Keratinocyte (primary cell): ENCODE results near the gene IGFBP6. TPM values are rescaled to one million over a fixed set of nuclear protein-coding genes. Genes with fewer than 3 reads are reported as not detected.

Experiments
- DNase-seq: peaks from one replicate; pipeline ENCODE4 v3.0.0-alpha.2; 2011; ENCODE audit warnings: low read depth, missing footprints, low spot score
- FAIRE-seq: peaks from 2 replicates; lab custom pipeline; 2011; peaks lifted over from hg19 to GRCh38; lab: Jason Lieb, UNC
- H2AFZ ChIP-seq: 2 replicates; pipeline ENCODE4 v1.6.0; 2012; ENCODE audit warnings: low read length, control low read depth, inconsistent platforms; ENCODE audit not compliant: control insufficient read depth
- H3K27ac ChIP-seq: 2 replicates; pipeline ENCODE4 v1.5.1; 2011; ENCODE audit warnings: low read length; ENCODE audit not compliant: control insufficient read depth, insufficient read depth
- H3K27me3 ChIP-seq: 3 replicates; pipeline ENCODE4 v1.6.0; 2011; ENCODE audit warnings: low read length; ENCODE audit not compliant: control insufficient read depth, insufficient read depth; ENCODE audit errors: extremely low read depth
- H3K36me3 ChIP-seq, 2 experiments: 2 replicates in 1 of 2; 3 replicates in 1 of 2; pipeline ENCODE4 v1.5.1; 2011; ENCODE audit warnings: low read length in 2 of 2, mild to moderate bottlenecking in 1 of 2; ENCODE audit not compliant: control insufficient read depth in 2 of 2, insufficient read depth in 2 of 2; ENCODE audit errors: extremely low read depth in 1 of 2
- H3K4me1 ChIP-seq: 3 replicates; pipeline ENCODE4 v1.5.1; 2011; ENCODE audit warnings: low read length; ENCODE audit not compliant: control insufficient read depth, insufficient read depth; ENCODE audit errors: extremely low read depth
- H3K4me2 ChIP-seq: 3 replicates; pipeline ENCODE4 v1.6.0; 2011; ENCODE audit warnings: low read depth, low read length; ENCODE audit not compliant: control insufficient read depth, insufficient read depth; ENCODE audit errors: extremely low read depth
- H3K4me3 ChIP-seq, 3 experiments: fragments of 200-600 bp in 1 of 3; sonication (generic) in 1 of 3; 2 replicates in 2 of 3; 3 replicates in 1 of 3; pipeline ENCODE4 v1.5.1; 2011 to 2016; ENCODE audit warnings: low read length in 3 of 3, mild to moderate bottlenecking in 3 of 3, control low read depth in 2 of 3, inconsistent platforms in 1 of 3, low read depth in 1 of 3, mixed read lengths in 1 of 3, mixed run types in 1 of 3, moderate library complexity in 1 of 3; ENCODE audit not compliant: control insufficient read depth in 2 of 3, insufficient read depth in 2 of 3; ENCODE audit errors: extremely low read depth in 1 of 3
- H3K79me2 ChIP-seq: 2 replicates; pipeline ENCODE4 v1.6.0; 2012; ENCODE audit warnings: low read length; ENCODE audit not compliant: control insufficient read depth, insufficient read depth
- H3K9ac ChIP-seq: 3 replicates; pipeline ENCODE4 v1.6.0; 2011; ENCODE audit warnings: low read length; ENCODE audit not compliant: control insufficient read depth, insufficient read depth; ENCODE audit errors: extremely low read depth
- H3K9me1 ChIP-seq: 3 replicates; pipeline ENCODE4 v1.6.0; 2011; ENCODE audit warnings: low read length; ENCODE audit not compliant: control insufficient read depth, insufficient read depth; ENCODE audit errors: extremely low read depth
- H3K9me3 ChIP-seq: 2 replicates; pipeline ENCODE4 v1.5.1; 2012; ENCODE audit warnings: low read depth, low read length; ENCODE audit not compliant: control insufficient read depth
- H4K20me1 ChIP-seq: 3 replicates; pipeline ENCODE4 v1.6.0; 2011; ENCODE audit warnings: low read length; ENCODE audit not compliant: control insufficient read depth, insufficient read depth; ENCODE audit errors: extremely low read depth
- EZH2 ChIP-seq: IDR thresholded peaks from one replicate; pipeline ENCODE4 v1.6.1; 2012; ENCODE audit warnings: inconsistent platforms, mild to moderate bottlenecking, low read length, moderate library complexity
- dilution Hi-C: fragments of 300-500 bp; cut with MboI; formaldehyde crosslinking; loops from one replicate; pipeline ENCODE4 v1.7.0; 2020; ENCODE audit warnings: low sequenced_read_pairs; ENCODE audit not compliant: extremely low pct_ligation_motif_present
- polyA plus RNA-seq, 5 experiments: library from polyadenylated mRNA; depleted of rRNA in 3 of 5; stranded (reverse) in 3 of 5; stranded (forward) in 1 of 5; unstranded in 1 of 5; fragments of >200 nt; gene quantifications; 1 replicate in 1 of 5; 2 replicates in 3 of 5; 3 replicates in 1 of 5; pipeline versions ENCODE4 v1.2.1 to v1.2.3, GENCODE V29; 2011 to 2012; ENCODE audit warnings: missing spikeins in 2 of 5, low read depth in 1 of 5, low replicate concordance in 1 of 5
- TF ChIP-seq, protein P1 (sequence below), 3 experiments: IDR thresholded peaks in 1 of 3; conservative IDR thresholded peaks in 1 of 3; optimal IDR thresholded peaks in 1 of 3; 2 replicates in 2 of 3; 3 replicates in 1 of 3; pipeline versions ENCODE3 to v1.5.1; 2011; ENCODE audit warnings: low read length in 3 of 3, mild to moderate bottlenecking in 3 of 3, moderate library complexity in 2 of 3, control low read depth in 1 of 3, inconsistent platforms in 1 of 3; ENCODE audit not compliant: insufficient read depth in 2 of 3; ENCODE audit errors: extremely low read depth in 1 of 3

The IGFBP6 gene
- polyA plus RNA-seq, 1 donor (not counting 4 experiments of a cell fraction or from before 2014, with no cell fraction given): 30.1 TPM

DNA sequence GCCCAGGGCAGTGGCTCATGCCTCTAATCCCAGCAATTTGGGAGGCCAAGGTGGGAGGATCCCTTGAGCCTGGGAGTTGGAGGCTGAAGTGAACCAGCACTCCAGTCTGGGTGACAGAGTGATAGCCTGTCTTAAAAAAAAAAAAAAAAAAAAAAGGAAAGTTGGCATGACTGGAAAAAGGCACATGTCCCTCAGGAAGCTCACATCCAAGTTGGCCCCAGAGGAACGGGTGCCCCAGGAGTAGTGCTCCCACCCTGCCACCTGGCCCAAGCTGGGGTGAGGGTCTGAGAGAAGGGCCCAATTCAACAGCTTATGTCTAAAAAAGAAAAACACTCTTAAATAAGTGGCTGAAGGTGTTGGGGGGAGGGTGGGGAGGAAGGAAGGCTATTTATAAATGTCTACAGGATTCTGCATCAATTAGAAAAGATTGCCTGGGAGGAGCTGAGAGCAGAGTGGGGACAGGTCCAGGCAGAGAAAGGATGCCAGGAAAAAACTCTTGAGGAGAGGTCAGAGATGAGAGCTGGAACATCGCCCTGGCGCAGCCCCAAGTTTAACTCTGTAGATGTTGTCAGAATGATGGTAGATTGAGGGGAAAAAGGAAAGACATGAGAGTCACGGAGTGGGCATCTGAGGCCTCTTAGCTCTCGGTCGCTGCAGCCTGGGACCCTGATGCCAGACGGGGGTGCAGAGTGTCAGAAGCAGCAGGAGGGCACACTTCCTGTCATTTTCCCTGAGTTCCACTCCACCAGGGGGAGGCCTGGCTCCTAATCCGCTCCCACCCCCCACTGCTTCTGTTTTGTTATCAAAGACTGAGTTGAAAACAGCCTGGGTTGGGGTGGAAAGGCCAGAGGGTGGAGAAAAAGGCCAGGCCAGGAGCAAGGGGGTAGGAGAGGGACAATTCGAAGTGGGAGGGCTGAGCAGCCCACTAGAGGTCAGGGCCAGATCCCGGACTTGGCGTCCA is 25.6 kb upstream of the IGFBP6 start:
- H4K20me1 ChIP-seq: no peaks in the 10 kb centered on the region
- no peak overlapping the region for H3K4me3 ChIP-seq

DNA sequence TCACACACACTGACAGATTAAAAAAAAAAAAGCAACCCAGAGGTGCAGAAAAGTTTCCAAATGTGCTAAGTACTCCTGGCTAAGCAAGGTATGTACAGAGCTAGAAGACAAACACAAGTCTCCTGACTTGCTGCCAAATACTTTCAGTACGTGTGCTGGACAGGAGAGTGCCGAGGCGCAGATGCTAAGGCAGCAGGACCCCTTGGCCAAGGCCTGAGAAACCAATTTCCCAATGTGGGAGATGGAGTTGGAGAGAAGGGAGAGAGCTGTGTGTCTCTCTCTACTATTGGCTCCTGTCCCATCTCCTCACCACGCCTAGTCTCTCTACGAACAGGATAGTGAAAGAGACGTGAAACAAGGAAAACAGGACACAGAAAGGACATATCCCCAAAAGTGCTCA is 23.6 kb upstream of the IGFBP6 start:
- no peaks in the 10 kb centered on the region for H4K20me1 ChIP-seq
- H3K9ac ChIP-seq: no peak overlapping the region
- H3K9me3 ChIP-seq: no peaks in the 10 kb centered on the region
- DNase-seq (no peak), FAIRE-seq (no peak)
- H3K27ac ChIP-seq: no peak overlapping the region
- H3K9me1 ChIP-seq: peaks cover 7% of the 10 kb centered on the region
- H3K4me3 ChIP-seq: no peak overlapping the region
- TF ChIP-seq, protein P1, sequence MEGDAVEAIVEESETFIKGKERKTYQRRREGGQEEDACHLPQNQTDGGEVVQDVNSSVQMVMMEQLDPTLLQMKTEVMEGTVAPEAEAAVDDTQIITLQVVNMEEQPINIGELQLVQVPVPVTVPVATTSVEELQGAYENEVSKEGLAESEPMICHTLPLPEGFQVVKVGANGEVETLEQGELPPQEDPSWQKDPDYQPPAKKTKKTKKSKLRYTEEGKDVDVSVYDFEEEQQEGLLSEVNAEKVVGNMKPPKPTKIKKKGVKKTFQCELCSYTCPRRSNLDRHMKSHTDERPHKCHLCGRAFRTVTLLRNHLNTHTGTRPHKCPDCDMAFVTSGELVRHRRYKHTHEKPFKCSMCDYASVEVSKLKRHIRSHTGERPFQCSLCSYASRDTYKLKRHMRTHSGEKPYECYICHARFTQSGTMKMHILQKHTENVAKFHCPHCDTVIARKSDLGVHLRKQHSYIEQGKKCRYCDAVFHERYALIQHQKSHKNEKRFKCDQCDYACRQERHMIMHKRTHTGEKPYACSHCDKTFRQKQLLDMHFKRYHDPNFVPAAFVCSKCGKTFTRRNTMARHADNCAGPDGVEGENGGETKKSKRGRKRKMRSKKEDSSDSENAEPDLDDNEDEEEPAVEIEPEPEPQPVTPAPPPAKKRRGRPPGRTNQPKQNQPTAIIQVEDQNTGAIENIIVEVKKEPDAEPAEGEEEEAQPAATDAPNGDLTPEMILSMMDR (optimal IDR thresholded peaks at IDR 0.05 in 1 of 3, IDR thresholded peaks at IDR 0.05 in 1 of 3, conservative IDR thresholded peaks at IDR 0.05 in 1 of 3; ENCODE audit: extremely low read depth in 1 of 3, insufficient read depth in 2 of 3, low read length in 3 of 3): no peak
- no peak for TF ChIP-seq EZH2
- H3K4me1 ChIP-seq: peaks cover 26% of the 10 kb centered on the region
- H3K36me3 ChIP-seq: peaks cover 29 to 31% of the 10 kb centered on the region in 2 experiments
- H2AFZ ChIP-seq: no peak overlapping the region
- dilution Hi-C loops: no loop called here
- H3K4me2 ChIP-seq: no peak overlapping the region
- peaks cover 11% of the 10 kb centered on the region for H3K79me2 ChIP-seq
- no peaks in the 10 kb centered on the region for H3K27me3 ChIP-seq

More for the DNA sequence above, 25.6 kb upstream of the IGFBP6 start:
- Histone ChIP-seq H3K4me1 (peaks cover 24% of the 10 kb centered on the region), H3K9me3 (no peaks in the 10 kb centered on the region), H3K9ac (no peak overlapping the region), H3K9me1 (peaks cover 7% of the 10 kb centered on the region), H3K79me2 (no peaks in the 10 kb centered on the region), H2AFZ (no peak overlapping the region), H3K27ac (no peak overlapping the region), H3K27me3 (no peaks in the 10 kb centered on the region), H3K36me3 (peaks cover 29 to 36% of the 10 kb centered on the region in 2 experiments), H3K4me2 (no peak overlapping the region)
- TF ChIP-seq, protein P1 (optimal IDR thresholded peaks at IDR 0.05 in 1 of 3, IDR thresholded peaks at IDR 0.05 in 1 of 3, conservative IDR thresholded peaks at IDR 0.05 in 1 of 3; ENCODE audit: extremely low read depth in 1 of 3, insufficient read depth in 2 of 3, low read length in 3 of 3): no peak
- peak; percentile 20 for FAIRE-seq
- no peak for DNase-seq
- dilution Hi-C loops: no loop called here
